ENCODE results near the gene TRIM51.
"Not testable (repeated sequence)": the region's sequence is repeated elsewhere in the genome, so short reads cannot be mapped to it uniquely, and the experiment has no call there.

Gene TRIM51

GRCh38 chr11:55882997-55883396 lies at the start of gene TRIM51:
Gene TRIM51, plus strand, starts transcription at chr11:55883297. Its CDS starts 2,132 bp downstream, at chr11:55885429.
- DNase-seq (ENCODE audit: low read depth in 2 of 2): not testable (repeated sequence)

GRCh38 chr11:55838452-55838851 lies 44.6 kb upstream of the TRIM51 start, which contains the start of gene OR5D16:
Gene OR5D16, plus strand, starts transcription at chr11:55838752. Its CDS starts 0 bp downstream, at chr11:55838752.
- DNase-seq (ENCODE audit: low read depth in 2 of 2): no peak

DNA sequence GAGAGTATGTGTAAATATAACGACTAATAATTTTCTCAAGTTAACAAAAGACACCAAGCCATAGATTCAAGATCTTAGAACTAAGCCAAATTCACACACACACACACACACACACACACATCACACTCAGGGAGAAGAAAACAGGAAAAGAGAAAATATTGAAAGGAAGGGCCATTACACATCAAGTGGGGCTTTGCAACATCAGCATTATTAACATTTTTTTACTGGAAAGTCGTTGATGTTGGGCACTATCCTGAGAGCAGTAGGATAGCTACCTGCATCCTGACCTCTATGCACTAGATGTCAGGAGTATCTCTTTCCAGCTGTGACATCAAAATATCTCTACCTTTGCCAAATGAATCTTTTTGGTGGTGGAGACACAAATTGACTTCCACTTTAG lies 35.6 kb upstream of the TRIM51 start:
- no peak for DNase-seq (ENCODE audit: low read depth in 2 of 2)

DNA sequence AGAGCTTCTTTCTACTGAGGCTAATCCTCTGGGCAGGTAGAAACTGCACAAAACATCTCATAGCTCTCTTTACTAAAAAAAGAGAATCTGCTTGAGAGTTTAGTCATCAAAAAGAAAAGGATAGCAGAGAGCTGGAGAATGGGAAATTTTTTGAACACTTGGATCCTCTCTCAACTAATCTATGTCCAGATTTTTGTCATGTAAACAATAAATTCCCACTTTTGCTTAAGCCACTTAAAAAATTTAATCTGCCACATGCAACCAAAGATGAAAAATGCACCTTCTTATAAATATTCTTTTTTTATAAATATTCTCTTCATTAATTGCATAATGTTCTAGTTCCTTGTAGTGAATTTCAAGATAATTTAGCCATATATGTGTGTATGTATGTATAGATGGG lies 34.1 kb upstream of the TRIM51 start:
- no peak for DNase-seq (ENCODE audit: low read depth in 2 of 2)

- no peak for DNase-seq (ENCODE audit: low read depth in 2 of 2)
These were observed 31.0 kb upstream of the TRIM51 start for GRCh38 chr11:55852141-55852540.

DNA sequence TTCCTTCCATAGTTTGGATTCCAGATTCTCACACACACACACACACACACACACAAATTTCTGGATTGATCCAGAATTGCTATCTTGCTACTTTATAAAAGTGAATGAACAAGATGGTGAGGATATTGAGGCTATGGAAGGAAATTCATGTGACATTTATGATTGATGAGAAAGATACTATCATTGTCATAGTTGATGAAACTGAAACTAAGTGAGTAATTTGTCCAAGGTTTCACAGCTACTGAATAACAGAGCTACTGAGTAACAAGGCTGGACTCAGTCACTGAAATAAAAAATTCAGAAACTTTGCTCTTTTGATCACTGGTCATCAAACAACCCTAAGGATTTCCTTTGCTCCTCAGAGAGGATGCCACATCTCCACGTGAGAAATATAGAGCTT lies 28.4 kb upstream of the TRIM51 start:
- no peak for DNase-seq (ENCODE audit: low read depth in 2 of 2)

DNA sequence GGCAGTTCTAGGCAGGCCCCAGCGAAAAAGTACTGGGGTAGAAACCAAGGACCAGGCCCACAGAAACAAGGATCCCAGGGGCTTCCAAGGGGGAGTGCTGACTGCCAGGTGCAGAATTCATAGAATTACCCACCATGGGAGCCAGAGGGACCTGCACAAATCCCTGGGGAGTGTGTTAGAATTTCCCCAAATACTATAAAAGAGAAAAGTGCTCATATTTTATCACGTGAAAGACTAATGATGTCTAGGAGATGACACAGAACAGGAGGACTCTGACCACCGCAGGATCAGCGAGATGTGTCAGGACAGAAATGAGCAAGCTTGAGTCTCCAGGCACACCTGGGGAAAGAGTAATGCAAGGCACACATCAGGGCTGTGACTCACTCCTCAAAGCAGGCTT lies 15.7 kb upstream of the TRIM51 start:
- not testable (repeated sequence) for DNase-seq (ENCODE audit: low read depth in 2 of 2)

DNA sequence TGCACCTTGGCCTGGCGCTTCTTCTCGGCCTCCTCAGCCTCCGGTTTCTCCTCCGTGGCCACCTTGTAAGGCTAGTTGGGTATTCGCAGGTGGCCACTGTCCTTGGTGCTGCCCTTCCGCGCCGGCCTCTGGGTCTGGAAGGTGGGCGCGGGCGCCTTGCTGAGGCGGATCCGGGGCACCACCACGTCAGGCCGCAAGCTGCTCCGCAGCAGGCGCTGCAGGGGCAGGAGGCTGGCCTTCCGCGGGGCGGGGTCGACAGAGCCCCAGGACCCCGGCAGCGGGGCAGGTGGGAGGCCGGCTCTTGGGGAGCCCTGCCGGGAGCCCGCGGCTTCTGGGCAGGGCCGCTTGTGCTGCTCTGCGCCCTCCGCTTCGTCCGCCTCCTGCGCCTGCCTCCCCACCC lies 10.4 kb upstream of the TRIM51 start:
- DNase-seq (ENCODE audit: low read depth in 2 of 2): not testable (repeated sequence)

- not testable (repeated sequence) for DNase-seq (ENCODE audit: low read depth in 2 of 2)
These were observed 10.0 kb upstream of the TRIM51 start for GRCh38 chr11:55873146-55873545.

DNA sequence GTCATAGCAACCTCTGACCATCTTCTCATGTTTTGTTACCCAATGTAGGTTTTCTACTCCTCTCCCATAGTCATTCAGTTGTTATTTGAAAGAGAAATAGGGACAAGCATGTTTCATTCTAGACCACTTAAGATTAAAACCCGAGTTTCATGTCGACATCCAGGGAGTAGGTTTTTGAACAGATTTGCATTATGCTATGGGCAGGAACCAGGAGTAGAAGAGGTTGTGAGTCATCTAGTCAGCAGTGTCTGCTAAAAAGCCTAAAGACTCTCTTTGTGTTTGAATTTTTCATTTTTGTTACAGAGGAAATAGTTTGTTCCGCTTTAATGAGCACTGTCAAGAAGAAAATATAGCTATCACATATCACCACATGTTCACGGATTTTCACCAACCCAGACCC lies 1.9 kb downstream of the TRIM51 start:
- not testable (repeated sequence) for DNase-seq (ENCODE audit: low read depth in 2 of 2)

GRCh38 chr11:55885481-55885880 lies 2.4 kb downstream of the TRIM51 start:
- DNase-seq (ENCODE audit: low read depth in 2 of 2): not testable (repeated sequence)

DNA sequence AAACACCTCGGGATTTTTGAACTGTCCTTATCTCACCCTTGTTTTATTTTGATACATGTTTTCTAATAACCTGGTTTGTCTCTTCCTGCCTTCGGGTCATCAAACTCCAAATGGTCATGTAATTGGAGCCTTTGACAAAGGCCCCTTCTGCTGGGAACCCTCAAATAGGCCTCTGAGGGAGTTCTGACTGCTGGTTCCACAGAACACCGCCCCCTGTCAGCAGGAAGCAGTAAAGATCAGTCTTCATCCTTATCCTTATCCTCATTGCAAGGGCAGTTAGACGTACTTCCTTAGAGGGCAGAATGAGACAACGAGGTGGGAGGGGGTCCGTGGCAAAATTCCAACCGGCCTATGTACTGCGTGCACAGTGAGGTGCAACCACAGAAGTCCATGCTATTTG lies 12.1 kb downstream of the TRIM51 start:
- DNase-seq (ENCODE audit: low read depth in 2 of 2): no peak

GRCh38 chr11:55902308-55902707 lies 19.2 kb downstream of the TRIM51 start:
- DNase-seq (ENCODE audit: low read depth in 2 of 2): no peak

- no peak for DNase-seq (ENCODE audit: low read depth in 2 of 2)
These were observed 31.4 kb downstream of the TRIM51 start, which contains the start of gene OR5W2 for GRCh38 chr11:55914482-55914881. Gene OR5W2, minus strand, starts transcription at chr11:55914582. Its CDS starts 0 bp downstream, at chr11:55914582.

DNA sequence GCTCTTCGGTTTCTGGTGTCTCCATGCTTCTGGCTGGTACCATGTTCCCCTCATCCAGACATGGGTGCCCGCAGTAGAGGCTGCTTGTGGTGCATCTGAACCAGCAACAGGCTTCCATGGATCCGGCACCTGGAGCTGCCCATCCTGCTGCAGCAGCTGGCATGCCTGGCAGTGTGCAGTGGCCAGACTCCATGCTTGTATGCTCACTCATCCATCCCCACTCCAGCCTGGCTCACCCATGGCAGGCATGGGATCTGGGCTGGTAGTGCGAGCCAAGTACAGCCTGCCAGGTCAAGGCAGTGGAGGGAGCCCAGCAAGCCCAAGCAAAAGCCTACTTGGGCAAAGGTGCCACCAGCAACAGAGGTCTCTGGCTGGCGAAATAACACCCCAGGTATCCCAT lies 37.4 kb downstream of the TRIM51 start:
- DNase-seq (ENCODE audit: low read depth in 2 of 2): no peak

DNA sequence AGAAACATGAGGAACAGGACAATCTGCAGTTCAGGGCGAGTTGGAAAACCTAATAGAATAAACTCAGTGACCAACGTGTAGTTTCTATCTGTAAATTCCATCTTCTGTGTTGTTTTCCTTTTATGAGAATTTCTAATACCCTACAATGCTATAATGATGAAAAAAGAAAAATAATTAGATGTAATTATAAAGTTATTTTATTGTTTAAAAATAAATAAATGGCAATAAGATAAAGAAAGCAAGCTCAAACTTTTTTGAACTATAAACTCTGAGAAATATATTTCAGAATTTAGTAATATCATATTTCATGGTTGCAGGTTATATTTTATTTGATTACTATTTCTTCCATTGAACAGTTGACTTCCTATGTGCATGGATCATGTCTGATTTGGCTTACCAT lies 53.2 kb downstream of the TRIM51 start, which contains the start of gene OR5I1:
TSS of gene OR5I1 (minus strand) at position 101 of the 400 bp plus-strand sequence. CDS start at position 101, 0 bp downstream.
- DNase-seq (ENCODE audit: low read depth in 2 of 2): no peak
